ENCODE measurements around the gene GNAZ.

The GNAZ gene

DNA sequence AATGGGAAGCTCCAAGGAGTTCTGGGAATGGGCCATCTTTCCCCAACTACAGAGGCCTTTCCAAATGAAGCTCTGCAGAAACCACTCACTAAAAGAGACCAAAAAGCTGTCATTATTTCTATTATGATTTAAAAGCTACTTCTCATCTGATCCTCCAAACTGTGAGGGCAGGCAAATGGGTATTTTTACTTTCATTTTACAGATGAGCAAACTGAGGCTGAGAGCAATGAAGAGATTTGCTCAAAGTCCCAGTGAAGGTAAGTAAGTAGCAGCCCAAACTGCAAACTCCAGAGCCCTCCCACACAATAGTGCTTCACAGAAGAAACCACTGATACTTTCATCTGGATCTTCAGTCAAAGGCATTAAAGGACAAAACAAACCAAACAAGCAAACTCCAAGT lies 70.1 kb downstream of the GNAZ start:
- DNase-seq = no peak

- no peak for DNase-seq
Observed at GRCh38 chr22:23142546-23143105, 72.3 kb downstream of the GNAZ start.

- DNase-seq = no peak
Observed at GRCh38 chr22:23143119-23143518, 72.8 kb downstream of the GNAZ start.

DNA sequence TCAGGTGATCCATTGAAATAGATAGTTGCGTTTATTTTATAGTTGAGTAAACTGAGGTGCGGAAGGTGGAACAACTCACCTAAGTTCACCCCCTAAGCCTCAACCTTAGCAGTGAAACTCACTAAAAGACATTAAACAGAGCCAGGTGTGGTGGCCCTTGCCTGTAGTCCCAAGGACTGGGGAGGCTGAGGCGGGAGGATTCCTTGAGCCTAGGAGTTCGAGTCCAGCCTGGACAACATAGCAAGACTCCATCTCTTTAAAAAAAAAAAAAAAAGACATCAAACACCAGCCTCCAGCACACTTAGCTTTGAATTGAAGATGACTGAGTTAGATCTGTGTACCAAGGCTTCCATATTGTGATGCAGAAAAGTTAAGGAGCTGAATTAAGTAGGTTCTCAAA lies 74.1 kb downstream of the GNAZ start:
- no peak for DNase-seq

DNA sequence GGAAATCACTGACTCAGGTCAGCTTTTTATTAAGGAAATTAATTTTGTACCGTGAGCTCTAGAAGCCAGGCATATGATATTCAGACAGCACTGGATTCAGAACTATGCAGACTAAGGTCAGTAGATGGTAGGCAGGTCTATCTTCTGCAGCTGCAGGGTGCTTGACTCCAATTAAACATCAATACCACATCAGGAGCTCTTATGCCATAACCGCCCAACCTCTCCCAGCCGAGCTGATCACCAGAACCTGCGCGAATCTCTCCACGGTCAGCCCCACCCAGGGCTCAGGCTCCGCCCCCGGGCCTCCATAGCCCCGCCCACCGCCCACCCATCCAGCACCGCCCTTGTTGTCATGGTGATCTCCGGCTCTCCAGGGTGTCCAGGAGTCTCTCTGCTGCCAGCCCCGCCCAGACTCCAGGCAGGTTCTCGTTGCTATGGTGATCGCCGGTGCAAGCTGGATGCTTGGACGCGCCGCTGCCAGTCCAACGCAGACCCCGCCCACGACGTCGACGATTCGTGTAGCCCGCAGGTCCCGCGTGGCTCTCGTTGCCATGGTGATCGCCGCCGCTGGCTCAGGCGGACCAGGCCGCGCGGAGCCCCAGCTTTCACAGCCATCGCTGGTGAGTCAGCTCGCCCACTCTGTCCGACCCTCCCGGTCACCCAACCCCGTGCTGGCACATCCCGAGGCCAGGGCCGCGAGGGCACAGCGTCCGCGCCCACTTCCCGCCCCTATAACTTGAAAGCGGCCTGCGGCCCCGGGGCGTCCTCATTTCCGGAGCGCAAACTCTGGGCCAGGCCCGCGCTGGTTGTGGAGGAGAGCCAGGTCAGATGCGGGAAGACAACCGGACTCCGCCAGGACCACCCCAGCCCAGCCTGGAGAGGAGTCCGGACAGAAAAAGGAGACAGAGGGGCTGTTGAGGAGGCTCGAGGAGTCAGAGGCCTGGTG lies 74.9 kb downstream of the GNAZ start, which contains the start of gene RAB36:
Gene RAB36, plus strand, starts transcription at position 546 of the 946 bp plus-strand sequence. CDS start 1,140 bp downstream, outside the sequence.
- DNase-seq = peak; percentile 84 to 89

DNA sequence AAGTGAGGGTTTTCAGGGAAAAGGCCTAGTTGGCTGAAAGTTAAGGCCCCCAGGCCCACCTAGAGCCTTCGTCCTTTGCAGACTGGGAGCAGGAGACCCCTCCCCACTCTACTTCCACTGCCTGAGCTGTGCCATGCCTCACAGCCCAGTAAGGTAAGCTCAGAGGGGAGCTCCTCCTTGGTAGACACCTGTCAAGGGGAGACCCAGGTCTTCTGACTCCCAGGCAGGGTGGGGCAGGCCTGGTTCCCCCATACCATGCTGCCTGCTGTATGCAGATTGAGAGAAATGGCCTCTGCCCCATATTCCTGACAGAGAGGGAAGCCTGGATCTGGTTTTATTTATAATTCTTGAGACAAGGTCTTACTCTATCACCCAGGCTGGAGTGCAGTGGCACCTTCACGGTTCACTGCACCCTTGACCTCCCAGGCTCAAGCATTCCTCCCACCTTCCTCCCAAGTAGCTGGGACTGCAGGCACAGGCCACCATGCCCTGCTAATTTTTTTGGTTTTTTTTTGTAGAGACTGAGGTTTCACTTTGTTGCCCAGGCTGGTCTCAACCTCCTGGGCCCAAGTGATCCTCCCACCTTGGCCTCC lies 75.7 kb downstream of the GNAZ start:
- DNase-seq = no peak

DNA sequence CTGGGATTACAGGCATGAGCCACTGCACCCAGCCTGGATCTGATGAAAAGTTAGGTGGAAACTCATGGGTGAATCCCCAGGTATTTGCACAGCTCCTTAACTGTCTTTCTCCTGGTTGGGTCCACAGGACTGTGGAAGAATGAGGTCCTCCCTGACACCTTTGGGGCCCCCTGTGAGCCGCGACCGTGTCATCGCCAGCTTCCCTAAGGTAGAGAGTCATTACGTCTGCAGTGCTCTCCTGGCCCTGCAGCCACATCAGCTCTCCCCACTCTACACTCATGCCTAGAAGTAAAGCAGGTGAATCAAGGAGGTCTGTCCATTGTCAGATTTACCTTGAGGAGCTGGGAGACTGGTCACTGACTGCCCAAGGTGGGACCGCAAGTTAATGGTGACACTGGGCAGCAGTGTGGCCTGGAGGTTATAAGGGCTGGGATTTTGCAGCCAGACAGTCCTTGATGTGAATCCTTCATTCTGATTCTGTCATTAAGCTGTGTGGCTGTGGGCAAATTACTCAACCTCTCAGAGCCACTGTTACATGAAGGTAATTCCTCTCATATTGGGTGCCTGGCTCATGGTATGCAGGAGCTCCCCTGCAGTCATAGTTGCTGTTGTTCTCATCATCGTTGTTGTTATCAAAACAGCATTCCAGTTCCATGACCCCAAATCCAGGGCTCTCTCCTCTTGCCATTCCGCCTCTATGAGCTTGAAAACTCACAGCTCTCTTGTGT lies 76.3 kb downstream of the GNAZ start:
- no peak for DNase-seq

- DNase-seq = no peak
Observed at GRCh38 chr22:23147617-23148387, 77.5 kb downstream of the GNAZ start.

- DNase-seq = no peak
Observed at GRCh38 chr22:23149743-23150238, 79.5 kb downstream of the GNAZ start.

GRCh38 chr22:23150762-23151161 lies 80.4 kb downstream of the GNAZ start:
- no peak for DNase-seq

GRCh38 chr22:23151827-23152226 lies 81.5 kb downstream of the GNAZ start:
- no peak for DNase-seq

- DNase-seq = no peak
Observed at GRCh38 chr22:23152238-23153114, 82.2 kb downstream of the GNAZ start.

DNA sequence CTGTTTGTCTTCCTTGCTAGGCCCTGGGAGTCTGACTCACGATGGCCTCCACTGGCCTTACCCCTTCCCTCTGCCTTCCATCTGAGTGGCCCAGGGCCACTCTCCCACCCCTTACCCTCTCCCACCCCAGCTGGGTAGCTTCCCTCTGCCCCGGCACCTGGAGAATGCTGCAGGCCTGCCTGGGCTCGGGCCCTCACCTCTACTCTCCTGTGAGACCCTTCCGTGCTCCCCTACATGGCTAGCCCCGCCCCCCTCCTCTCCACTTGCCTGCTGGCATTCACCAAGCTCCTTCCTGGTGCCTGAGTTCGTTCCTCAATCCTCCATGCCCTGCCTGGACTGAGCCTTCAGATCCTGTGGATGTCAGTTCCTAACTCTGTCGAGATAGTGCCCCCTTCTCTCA lies 83.7 kb downstream of the GNAZ start:
- DNase-seq = no peak

DNA sequence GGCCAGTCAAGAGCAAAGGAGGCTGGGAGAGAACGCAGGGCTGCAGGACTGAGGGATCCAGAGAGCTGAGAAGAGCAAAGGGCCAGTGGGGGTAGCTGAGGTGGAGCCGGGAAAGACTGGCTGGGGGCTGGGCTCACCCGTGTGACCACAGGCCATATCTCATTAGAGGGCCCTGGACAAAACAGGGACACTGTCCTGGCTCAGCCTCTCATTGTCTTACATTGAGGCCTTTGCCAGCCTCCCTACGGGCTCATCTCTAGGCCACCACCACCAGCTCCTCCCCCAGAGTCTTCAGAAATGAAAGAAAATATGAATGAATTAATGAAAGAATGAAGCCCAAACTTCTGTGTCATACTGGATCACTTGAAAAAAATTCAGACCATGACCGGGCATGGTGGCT lies 84.1 kb downstream of the GNAZ start:
- no peak for DNase-seq

- no peak for DNase-seq
Observed at GRCh38 chr22:23155143-23155542, 84.8 kb downstream of the GNAZ start.

DNA sequence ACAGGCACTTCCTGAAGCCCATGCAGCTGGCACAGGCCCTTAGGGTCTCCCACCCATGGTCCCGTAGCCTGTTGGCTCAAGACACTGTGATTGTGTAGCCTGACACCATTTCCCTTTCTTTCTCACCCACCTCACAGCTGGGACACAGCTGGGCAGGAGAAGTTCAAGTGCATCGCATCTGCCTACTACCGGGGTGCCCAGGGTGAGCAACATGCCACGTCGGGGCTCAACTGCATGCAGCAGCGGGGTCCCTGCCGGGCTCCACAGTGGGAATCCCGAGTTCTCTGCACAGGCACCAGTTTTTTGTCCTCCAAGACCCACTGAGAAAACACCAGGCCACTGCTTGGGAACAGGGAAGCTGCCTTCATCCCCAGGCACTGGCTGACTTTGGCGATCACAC lies 85.5 kb downstream of the GNAZ start:
- no peak for DNase-seq

GRCh38 chr22:23156286-23156685 lies 86.0 kb downstream of the GNAZ start:
- no peak for DNase-seq

DNA sequence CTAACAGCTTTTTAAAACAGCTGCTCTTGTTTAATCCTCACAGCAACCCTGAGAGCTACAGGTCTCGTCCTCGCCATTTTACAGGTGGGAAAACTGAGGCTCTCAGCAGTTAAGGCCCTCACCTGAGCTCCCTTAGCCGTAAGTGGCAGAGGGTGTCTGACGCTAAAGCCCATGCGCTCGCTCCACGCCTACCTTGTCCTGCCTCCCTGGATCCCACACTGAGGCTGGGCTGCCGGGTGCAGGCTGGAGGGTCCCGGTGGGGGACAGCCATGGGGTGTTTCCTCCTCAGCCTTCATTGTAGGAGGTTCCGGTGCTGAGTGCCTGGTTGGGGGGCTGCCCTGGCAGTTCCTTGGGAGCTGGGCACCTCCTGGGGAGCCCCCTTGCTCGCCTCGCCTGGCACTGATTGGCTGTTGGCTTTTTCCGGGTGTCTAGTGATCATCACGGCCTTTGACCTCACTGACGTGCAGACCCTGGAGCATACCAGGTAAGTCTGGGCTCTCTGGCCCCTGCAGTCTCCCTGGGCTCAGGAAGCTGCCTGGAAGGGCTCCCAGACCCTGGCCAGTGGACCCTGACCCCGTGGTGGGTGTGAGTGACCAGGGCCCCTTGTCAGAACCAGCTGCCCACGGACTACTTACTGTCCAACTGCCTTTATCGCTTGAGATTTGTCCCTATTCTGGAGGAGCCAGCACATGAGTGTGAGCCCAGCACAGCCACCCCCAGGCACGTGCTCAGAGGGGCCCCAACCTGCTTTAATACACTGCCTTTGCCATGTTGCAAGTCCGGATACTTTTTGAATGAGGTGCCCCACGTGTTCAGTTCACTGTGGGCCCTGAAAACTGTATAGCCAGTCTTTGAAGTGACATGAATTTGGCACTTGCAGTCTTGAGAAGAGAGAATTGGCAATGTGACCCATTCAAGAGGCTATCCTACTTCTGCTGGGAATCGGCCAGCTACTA lies 87.5 kb downstream of the GNAZ start:
- no peak for DNase-seq

GRCh38 chr22:23158516-23159290 lies 88.4 kb downstream of the GNAZ start:
- no peak for DNase-seq
